ENCODE data around the gene USP3.
"Not testable (repeated sequence)": the region's sequence is repeated elsewhere in the genome, so short reads cannot be mapped to it uniquely, and the experiment has no call there.

USP3 gene

DNA sequence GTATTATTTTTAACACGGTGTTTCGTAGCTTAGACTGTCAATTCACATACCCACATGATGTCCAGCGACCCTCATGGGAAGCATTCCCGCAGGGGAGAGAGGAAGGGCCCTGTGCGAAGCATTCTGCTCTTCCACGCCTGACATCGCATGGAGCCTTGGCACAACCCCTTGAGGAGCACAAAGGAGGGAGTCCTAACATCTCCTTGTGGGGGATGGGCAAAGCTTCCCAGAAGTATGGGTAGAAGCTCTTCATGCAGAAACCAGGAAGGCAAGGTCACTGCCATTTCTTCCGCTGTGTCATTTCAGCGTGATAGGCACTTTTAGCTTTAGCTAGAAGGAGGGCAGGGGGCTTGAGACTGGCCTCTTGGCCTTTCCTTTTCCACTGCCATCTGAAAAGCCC, 28.7 kb upstream of the USP3 start:
- peak overlapping the region; percentile 71 for H3K27ac ChIP-seq
- DNase-seq (ENCODE audit: low read depth, low spot score): no peak

DNA sequence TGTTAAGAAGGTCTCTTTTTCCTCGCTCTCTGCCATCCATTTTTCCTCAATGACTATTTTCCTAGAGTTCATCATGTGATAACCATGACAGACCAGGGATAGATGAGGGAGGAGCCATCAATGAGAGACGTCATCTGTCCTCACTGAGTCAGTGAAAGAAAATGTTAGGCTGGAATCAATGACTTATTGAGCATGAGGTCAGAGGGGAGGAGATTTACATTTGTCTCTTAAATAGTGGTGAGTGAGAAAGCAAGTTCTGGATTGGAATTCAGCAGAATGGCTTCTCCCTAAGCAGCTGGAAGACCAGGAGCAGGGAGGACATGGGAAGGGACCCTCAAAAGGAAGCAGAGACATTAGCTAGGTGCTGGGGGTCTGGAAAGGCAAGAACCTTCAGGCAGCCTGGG, 28.2 kb upstream of the USP3 start:
- peak; percentile 91 for DNase-seq (ENCODE audit: low read depth, low spot score)
- H3K27ac ChIP-seq: peak overlapping the region; percentile 71

DNA sequence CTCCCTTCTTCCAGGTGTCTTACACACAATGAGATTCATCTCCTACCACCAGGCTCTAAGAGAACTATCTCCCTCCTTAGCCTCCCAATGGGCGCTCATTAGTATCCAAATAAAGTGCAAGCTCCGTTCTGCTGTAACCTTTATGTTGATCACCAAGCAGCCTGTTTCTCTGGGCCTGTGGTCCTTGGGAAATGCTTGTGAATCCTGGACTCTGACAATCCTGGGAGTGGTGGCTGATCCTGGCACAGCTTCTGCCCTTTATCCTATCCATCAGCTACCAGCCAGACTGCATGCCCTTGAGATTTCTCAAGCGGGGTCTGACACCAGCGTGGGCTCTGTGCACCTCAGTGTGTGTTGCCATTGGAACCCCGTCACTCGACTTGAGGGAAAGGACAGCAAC, 26.1 kb upstream of the USP3 start:
- no peak for DNase-seq (ENCODE audit: low read depth, low spot score)
- H3K27ac ChIP-seq: no peak overlapping the region

DNA sequence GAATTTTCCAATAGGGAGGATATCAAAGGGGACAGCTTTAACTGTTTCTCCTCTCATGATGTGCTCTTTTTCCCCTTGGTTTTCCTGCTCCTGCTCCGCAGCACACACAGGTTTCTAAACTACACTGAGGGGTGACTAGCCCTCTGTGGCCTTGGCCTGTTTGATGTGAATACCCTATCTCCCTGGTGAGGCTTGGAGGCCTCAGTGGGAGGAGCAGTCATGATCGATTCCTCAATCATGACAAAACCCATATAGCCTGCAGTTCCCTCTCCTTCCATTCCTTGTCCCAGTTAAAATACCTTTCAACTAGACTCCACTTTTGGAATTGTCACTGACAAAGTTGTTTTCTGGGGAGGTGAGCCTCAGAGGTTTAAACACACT, 24.0 kb upstream of the USP3 start:
- H3K27ac ChIP-seq: peak overlapping the region; percentile 77

DNA sequence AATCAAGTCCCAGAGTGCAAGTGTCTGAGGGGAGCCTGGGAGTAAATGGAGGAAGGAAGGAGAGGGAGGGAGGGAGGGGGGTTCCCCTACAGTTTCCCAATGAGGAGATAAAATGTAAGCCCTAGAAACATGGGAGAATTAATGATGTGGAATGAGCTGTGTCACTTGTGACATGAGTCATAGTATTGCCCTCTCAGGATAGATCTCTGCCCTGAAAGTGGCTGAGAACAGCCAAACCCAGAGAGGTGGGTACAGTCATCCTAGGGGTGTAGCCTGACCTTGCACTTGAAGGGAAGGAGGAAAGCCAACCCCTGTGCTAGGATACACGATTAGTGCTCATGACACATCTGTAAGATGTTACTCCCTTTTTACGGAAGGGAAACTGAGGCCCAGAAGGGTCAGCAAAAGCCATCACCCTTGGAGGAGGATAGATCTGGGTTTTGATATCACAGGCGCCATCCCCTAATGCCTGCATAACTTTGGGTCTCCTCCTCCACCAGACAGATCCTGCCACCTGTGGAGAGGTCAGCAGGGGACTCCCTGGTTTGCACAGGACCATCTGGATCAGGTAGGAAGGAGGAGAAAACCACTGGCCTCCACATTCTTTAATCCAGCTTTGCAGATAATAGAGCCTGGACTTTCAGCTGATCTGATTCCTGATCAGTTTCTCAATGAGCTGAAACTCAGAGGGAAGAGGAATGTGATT, 23.1 kb upstream of the USP3 start:
- H3K27ac ChIP-seq: peak overlapping the region; percentile 77
- peak; percentile 66 for DNase-seq (ENCODE audit: low read depth, low spot score)

More for the DNA sequence above, 24.0 kb upstream of the USP3 start:
- DNase-seq (ENCODE audit: low read depth, low spot score): no peak

DNA sequence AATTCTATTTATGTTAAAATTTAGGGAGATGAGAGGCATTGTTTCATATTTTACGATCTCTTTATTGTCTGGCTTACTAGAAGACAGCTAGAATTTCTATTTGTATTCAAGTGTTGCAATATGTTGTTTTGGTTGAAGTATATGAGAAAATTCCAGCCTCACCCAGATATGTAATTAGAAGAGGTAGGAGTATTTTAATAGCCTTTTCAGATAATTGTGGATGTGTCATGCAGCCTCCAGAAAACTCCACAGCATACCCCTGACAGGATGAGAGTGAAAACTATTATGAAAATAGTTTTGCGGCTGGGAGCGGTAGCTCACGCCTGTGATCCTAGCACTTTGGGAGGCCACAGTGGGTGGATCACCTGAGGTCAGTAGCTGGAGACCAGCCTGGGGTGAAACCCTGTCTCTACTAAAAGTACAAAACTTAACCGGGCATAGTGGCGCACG, 21.5 kb upstream of the USP3 start:
- H3K27ac ChIP-seq: peak overlapping the region; percentile 77
- peak; percentile 27 for DNase-seq (ENCODE audit: low read depth, low spot score)

DNA sequence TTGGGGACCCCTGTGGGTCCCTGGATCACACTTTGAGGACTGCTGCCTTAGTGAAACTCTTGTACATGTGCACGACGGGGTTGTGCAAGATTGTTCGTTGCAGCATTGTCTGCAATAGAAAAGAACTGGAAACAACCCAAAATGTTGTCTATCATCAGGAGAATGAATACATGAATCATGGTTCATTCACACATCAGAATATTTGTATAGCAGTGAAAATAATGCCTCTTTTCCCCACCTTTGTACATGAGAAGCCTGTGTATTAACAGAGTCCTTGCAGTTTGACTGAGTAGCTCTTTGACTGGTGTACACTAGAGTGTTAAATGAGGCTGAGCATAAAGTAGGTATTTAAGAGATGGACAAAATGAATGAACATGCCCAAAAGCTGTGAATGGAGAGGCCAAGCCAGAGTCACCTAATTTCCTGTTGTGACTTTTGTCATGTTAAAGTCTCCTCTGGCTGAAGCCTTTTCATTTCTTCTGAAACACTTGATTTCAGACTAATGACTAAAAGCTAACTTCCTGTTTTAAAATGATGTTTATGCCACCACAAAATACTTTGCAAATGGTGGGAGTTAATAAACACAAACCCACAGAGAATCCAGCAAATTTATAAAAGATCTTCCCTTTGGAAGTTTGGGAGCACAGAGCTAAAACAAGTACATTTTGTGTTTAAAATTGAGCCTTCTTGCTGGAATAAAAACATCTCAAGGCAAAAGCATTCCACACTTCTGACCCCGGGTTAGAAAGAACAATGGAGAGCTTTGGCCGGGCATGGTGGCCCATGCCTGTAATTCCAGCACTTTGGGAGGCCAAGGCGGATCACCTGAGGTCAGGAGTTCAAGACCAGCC, 20.6 kb upstream of the USP3 start:
- no peak for DNase-seq (ENCODE audit: low read depth, low spot score)
- H3K27ac ChIP-seq: peak overlapping the region; percentile 77

DNA sequence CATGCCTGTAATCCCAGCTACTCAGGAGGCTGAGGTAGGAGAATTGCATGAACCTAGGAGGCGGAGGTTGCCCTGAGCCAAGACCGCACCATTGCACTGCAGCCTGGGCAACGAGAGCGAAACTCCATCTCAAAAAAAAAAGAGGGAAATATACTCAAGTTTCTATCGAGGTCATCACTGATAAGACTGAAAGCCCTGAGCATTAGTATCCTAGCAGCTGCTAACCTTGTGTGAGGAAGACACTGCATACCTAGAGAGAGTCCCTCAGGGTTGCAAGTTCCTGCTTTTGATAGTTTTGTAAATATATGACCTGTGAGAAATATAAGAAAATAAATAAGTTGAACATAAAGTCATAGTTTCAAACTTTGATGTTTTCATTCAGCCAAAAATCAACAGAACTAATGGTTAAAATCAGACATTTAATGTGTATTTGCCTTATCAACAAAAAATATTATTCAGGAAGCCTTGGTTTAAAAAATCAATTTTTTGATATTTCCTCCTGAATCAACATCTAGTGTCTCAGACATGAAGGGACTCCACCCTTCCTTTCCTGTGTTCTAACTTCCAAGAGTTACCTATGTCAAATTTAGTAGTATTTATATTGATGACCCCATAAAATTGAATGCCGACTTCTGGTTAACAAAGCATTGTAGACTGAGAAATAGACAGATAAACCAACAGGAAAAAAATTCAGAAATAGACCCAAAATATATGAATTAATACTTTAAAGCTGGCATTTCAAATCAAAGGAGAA, 19.8 kb upstream of the USP3 start:
- H3K27ac ChIP-seq: peak overlapping the region; percentile 77
- DNase-seq (ENCODE audit: low read depth, low spot score): no peak

DNA sequence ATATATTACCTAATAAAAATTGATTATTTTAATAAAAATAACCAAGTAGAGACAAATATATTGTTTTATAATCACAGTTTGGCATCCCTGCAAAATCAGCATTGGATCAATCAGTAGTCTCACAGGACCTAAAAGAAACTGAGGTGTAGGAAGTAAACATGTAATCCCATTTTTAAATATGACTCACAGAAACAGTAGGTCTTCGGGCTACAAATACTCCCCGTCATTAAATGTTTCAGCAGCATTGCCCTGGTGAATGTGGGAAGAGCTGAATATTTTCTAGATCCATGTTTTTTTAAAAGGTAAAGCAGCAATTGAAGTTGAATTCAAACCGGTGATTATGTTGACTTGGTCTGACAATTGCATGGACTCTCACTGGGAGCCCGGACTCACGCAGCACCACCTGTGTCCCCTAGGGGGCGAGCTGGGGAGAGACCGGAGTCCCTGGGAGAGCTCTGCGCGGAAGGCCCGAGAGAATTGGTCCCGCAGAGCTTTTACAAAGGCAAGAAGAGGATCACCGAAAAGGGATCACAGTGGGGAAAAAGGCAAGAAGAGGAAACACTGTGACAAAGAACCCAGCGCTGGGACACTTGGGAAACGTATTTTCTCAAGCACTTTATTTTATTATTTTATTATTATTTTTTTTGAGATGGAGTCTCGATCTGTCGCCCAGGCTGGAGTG, 17.2 kb upstream of the USP3 start:
- no peak for DNase-seq (ENCODE audit: low read depth, low spot score)
- H3K27ac ChIP-seq: peak overlapping the region; percentile 56

DNA sequence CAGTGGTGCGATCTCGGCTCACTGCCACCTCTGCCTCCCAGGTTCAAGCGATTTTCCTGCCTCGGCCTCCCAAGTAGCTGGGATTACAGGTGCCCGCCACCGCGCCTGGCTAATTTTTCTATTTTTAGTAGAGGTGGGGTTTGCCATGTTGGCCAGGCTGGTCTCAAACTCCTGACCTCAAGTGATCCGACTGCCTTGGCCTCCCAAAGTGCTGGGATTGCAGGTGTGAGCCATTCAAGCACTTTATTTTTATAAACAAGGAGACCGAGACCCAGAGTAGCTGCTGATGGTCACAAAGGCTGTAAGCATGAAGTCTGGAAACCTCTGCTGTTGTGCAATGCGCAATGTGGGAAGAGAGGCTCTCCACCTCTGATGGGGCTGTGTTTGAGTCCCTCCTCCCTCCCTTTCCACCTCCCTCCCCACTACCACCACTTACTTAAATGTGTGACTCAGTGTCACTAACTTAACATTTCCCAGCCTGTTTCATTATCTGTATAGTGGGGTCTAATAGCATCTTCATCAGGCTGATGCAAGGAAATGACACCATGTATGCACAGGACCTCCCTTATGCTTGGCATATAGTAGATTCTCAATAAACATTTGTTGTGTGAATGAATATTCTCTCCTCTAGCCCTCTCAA, 16.5 kb upstream of the USP3 start:
- peak overlapping the region; percentile 56 for H3K27ac ChIP-seq
- DNase-seq (ENCODE audit: low read depth, low spot score): not testable (repeated sequence)

DNA sequence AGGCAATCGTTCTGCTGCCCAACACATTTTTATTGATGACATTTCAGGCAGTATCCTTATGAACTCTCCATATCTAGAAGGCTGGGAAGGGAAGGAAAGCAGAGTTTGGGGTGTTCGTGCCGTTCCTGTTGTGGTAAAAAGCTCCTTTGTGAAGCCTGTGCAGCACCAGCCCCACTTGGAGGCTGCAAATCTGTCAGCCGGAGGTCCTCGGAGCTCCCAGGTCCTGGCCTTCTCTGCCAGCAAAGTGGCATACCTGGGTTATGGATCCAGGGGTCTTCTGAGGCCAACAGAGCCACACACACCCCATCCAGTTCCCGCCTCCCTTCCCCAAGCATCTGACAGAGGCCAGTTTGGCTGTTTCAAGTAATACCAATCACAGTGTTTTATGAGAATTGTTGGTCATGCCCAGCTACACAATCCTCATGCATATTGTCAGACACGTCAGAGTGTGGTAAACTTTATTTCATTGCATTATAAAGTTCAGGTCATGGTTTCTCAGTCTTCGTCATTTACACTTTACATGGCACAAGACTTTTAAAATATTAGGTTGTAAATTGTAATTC, 15.9 kb upstream of the USP3 start:
- H3K27ac ChIP-seq: no peak overlapping the region

DNA sequence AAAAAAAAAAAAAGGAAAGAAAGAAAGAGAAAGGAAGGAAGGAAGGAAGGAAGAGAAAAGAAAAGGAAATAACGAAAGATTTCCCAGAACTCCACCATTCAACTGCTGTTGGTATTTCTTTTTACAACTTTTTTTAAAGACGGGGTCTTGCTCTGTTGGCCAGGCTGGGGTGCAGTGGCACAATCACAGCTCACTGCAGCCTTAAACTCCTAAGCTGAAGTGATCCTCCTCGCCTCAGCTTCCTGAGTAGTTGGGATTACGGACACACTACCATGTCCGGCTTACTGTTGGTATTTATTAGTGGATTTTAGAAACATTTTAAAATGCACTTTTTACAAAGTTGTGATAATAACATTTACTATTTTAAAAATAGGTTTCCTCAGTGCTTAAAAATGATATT, 15.0 kb upstream of the USP3 start:
- H3K27ac ChIP-seq: no peak overlapping the region
- no peak for DNase-seq (ENCODE audit: low read depth, low spot score)

More for the DNA sequence above, 15.9 kb upstream of the USP3 start:
- no peak for DNase-seq (ENCODE audit: low read depth, low spot score)

DNA sequence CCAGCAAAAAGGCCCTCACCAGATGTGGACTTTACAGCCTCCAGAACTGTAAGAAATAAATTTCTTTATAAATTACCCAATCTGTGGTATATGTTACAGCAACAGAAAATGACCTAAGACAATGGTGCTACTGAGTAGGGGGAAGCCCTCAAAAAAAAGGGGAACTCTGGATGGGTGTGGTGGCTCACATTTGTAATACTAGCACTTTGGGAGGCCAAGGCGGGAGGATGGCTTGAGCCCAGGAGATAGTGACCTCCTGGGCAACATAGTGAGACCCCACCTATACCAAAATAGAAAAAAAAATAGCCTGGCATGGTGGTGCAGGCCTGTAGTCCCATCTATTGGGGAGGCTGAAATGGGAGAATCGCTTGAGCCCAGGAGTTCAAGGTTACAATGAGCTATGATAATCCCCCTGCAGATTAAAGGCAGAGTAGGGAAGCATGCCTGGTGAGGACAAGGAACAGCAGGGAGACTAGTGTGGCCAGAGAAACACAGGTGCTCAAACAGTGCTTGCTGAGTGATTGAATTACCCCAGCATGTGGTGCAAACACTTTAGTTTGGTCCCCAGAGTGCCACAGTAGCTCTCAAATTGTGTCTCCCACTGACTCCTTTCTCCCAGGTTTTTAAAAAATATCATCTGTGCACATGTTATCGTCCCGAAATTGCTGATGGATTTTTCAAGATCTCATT, 13.9 kb upstream of the USP3 start:
- no peak overlapping the region for H3K27ac ChIP-seq
- no peak for DNase-seq (ENCODE audit: low read depth, low spot score)

DNA sequence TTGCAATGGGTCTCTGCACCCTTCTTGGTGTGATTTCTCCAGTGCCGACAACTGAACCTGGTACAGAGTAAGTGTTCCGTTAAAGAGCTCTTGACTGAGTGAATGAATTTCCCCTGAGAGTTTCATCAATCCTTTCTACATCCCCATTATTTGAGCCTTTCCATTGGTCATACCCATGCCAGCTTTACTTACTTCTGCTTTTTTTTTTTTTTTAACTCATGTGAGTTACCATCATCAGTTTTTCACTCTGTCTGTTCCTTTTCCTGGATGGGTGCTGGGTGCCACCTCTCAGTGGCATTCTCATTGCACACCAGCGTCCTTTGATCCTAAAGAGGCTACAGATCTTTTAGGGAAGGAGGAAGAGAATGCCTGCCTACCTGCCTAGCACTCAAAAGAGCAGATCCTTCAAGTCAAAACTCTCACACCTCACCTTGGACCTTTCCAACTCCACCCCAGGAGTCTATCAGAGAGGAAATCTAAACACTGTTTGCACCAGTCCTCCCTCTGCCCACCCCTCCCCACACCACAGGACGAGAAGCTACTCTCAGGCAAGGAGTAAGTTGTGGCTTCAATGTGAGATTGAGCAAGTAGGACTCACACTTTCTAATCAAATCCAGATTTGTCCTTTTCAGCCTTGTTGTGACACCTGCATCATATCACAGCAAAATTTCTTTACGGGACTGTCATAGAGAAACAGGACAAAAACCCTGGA, 13.1 kb upstream of the USP3 start:
- DNase-seq (ENCODE audit: low read depth, low spot score): no peak
- H3K27ac ChIP-seq: no peak overlapping the region

DNA sequence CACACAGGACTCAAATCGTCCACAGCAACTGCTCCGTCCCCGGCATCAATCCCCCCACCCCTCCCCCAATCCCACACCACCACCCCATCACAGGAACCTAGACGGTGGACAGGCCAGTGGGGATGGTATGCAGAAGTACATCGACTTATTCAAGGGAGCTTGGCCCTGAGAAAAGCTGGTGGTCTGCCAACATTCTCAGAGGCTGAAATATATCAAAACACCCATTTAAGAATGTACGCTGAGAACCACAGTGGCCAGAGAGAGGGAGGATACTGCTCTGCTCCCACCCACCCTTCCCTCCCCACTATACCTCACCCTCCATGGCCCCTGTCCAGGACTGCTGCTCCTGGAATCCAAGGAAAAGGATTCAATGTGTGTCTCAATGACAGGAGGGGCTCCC, 12.4 kb upstream of the USP3 start:
- H3K27ac ChIP-seq: no peak overlapping the region
- no peak for DNase-seq (ENCODE audit: low read depth, low spot score)

DNA sequence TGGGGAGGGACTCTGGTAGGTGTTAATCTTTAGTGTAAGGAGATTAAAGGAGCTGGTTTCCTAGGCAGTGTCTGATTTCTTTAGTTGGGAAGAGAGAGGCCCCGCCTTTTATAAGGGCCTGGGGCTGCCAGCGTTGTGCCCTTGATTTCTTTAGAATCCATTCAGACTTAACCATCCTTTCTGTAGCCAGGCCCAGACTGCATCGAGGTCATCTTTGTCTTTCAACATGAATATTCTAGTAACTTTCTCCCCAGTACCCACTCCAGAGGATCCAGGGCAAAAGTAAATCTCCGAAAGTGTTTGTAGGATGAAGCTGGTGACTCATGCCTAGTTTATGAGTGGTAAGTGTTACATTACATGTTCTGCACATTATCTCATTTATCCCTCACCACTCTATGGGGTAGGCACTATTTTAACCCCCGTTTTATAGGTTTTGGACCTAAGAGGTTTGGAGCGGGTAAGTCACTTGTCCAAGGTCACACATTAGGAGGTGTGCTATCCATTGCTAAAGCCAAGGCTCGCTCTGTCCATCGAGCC, 11.8 kb upstream of the USP3 start:
- no peak for DNase-seq (ENCODE audit: low read depth, low spot score)
- H3K27ac ChIP-seq: no peak overlapping the region

DNA sequence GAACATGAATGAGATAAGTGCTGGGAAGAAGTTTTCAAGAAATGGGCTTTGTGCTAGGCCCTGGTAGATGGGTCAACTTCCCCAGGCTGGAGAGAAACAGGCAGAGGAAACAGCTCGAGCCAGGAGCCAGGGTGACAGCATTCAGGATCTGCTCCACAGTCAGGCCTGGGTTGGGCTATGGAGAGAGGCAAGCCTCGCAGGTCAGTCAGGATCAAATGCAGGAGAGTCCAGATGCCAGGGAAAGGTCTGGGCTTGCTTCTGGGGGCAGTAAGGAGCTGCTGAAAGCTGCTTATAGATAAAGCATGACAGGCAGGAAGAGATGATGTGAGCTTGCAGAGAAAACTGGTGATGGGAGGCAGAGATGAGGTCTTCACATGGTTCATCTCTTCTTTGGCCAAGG, 11.0 kb upstream of the USP3 start:
- H3K27ac ChIP-seq: no peak overlapping the region

DNA sequence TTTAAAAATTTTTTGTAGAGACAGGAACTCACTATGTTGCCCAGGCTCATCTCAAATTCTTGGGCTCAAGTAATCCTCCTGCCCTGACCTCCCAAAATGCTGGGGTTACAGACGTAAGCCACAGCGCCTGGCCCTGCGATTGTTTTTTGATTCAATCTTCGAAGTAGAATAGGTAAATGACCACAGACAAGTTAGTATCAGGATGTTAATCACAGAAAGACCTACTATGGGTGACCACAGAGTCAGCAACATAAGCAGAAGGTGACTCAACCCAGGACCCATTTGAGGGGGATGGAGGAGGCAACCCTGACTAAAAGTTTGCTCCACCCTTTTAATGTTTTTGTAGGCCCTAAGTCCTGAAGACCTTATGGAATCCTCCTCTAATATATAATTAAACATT, 10.0 kb upstream of the USP3 start:
- DNase-seq (ENCODE audit: low read depth, low spot score): no peak
- H3K27ac ChIP-seq: no peak overlapping the region

More for the DNA sequence above, 11.0 kb upstream of the USP3 start:
- no peak for DNase-seq (ENCODE audit: low read depth, low spot score)
